Pancreas (tissue), 10 donors: ENCODE data around the gene PON1. TPM values are rescaled to one million over a fixed set of nuclear protein-coding genes. Genes with fewer than 3 reads are reported as not detected.

ENCODE experiments used
- ATAC-seq, 4 donors: fragments of 200-7000 bp; cut with Tn5 transposase; one replicate each; pipeline versions ENCODE4 v1.8.0 to v1.9.1; 2020; ENCODE audit warnings: mild to moderate bottlenecking in 4 of 4, moderate library complexity in 4 of 4
- DNase-seq, 6 donors: peaks; one replicate each; pipeline ENCODE4 v3.0.0-alpha.2; 2020
- FAIRE-seq: peaks from 2 replicates; lab custom pipeline; 2012; peaks lifted over from hg19 to GRCh38; lab: Jason Lieb, UNC
- H3K27ac ChIP-seq, 4 donors: fragments of 200-600 bp; sonication (generic); 1 replicate in 3 of 4; 2 replicates in 1 of 4; pipeline versions ENCODE4 v1.5.0 to v1.8.0; 2020
- H3K27me3 ChIP-seq, 4 donors: fragments of 200-600 bp; one replicate each; pipeline ENCODE4 v1.8.0; 2021
- H3K36me3 ChIP-seq, 3 donors: fragments of 200-600 bp; sonication (generic) in 1 of 3; one replicate each; pipeline versions ENCODE4 v1.5.0 to v1.8.0; 2020 to 2021
- H3K4me1 ChIP-seq, 3 donors: fragments of 200-600 bp; one replicate each; pipeline ENCODE4 v1.8.0; 2021
- H3K4me3 ChIP-seq, 4 donors: fragments of 200-600 bp; sonication (generic) in 2 of 4; one replicate each; pipeline versions ENCODE4 v1.5.0 to v1.8.0; 2020 to 2021
- H3K9me3 ChIP-seq, 4 donors: fragments of 200-600 bp; one replicate each; pipeline ENCODE4 v1.8.0; 2021
- WGBS, 2 donors: extraction: QIAGEN DNeasy Blood & Tissue Kit; methylation state at CpG; one replicate each; pipeline ENCODE4 v1.1.7; 2013; 5-methylcytosine and 5-hydroxymethylcytosine counted together
- intact Hi-C, 3 donors: fragments of 100-400 bp; cut with DNase I; formaldehyde crosslinking; loops; one replicate each; pipeline versions ENCODE4 v1.11.1 to v1.14.2; 2022
- polyA plus RNA-seq, 2 donors: library from polyadenylated mRNA; stranded (reverse); fragments of 200-250 nt; gene quantifications; one replicate each; pipeline ENCODE4 v1.2.3, GENCODE V29; 2013
- total RNA-seq, 6 donors: library from RNA; stranded (reverse); fragmentation: NEBNext Ultra II Directional in 4 of 6; extraction: Animal tissue kit (Norgen Biotek cat#: 25700) in 4 of 6; gene quantifications; one replicate each; pipeline versions ENCODE4 v1.2.1 to v1.2.4, GENCODE V29; 2021 to 2023
- TF ChIP-seq, protein P1 (sequence below), 4 donors: fragments of 200-600 bp; sonication (generic) in 3 of 4; IDR thresholded peaks; one replicate each; pipeline versions ENCODE4 v1.5.0 to v1.8.0; 2021; ENCODE audit warnings: antibody characterized with exemption in 4 of 4
- donor health status: healthy with polysubstance abuse.
- donor health status: DM: no; HTN: no; CAD: no; lungs with moderate emphysema.
- donor health status: DM: no; HTN: no; CAD: no.
- donor health status: control.
- donor health status: control.
- donor health status: Bipolar disorder and iron deficiency.
- donor health status: DM: yes; HTN: yes; CAD: no.
- donor health status: DM: no; HTN: no; CAD: no.
- donor health status: DM: no; HTN: no; CAD: no.
- donor health status: DM: yes; HTN: yes; CAD: no.

PON1 gene
- total and polyA plus RNA-seq, 8 donors, result 0.26 to 0.64 (median 0.51) TPM; not detected in 3

GRCh38 chr7:95319570-95319969, 4.8 kb downstream of the PON1 start:
- ATAC-seq (no peak), DNase-seq (no peak), FAIRE-seq (no peak)
- H3K27ac ChIP-seq, result no peak overlapping the region
- no peaks in the 10 kb centered on the region for H3K4me1 ChIP-seq
- intact Hi-C loops, result no loop called here
- H3K9me3 ChIP-seq, result no peaks in the 10 kb centered on the region
- no peak overlapping the region for H3K4me3 ChIP-seq
- no peaks in the 10 kb centered on the region for H3K36me3 ChIP-seq
- H3K27me3 ChIP-seq, result no peaks in the 10 kb centered on the region
- WGBS, 2 donors, result 95 to 96% methylated on average over 1 of the region's 1 CpG
- TF ChIP-seq, protein P1, sequence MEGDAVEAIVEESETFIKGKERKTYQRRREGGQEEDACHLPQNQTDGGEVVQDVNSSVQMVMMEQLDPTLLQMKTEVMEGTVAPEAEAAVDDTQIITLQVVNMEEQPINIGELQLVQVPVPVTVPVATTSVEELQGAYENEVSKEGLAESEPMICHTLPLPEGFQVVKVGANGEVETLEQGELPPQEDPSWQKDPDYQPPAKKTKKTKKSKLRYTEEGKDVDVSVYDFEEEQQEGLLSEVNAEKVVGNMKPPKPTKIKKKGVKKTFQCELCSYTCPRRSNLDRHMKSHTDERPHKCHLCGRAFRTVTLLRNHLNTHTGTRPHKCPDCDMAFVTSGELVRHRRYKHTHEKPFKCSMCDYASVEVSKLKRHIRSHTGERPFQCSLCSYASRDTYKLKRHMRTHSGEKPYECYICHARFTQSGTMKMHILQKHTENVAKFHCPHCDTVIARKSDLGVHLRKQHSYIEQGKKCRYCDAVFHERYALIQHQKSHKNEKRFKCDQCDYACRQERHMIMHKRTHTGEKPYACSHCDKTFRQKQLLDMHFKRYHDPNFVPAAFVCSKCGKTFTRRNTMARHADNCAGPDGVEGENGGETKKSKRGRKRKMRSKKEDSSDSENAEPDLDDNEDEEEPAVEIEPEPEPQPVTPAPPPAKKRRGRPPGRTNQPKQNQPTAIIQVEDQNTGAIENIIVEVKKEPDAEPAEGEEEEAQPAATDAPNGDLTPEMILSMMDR (IDR thresholded peaks at IDR 0.05), result no peak

- H3K4me1 ChIP-seq, result no peaks in the 10 kb centered on the region
- no peak overlapping the region for H3K27ac ChIP-seq
- 86% methylated on average over 8 of the region's 8 CpGs for WGBS, 2 donors
- DNase-seq, result no peak
- no peaks in the 10 kb centered on the region for H3K27me3 ChIP-seq
- no peaks in the 10 kb centered on the region for H3K36me3 ChIP-seq
- ATAC-seq, result peak in 2 of 4 donors; percentile 14 to 55
- FAIRE-seq, result no peak
- TF ChIP-seq, protein P1 (IDR thresholded peaks at IDR 0.05), result no peak
- no peak overlapping the region for H3K4me3 ChIP-seq
- no peaks in the 10 kb centered on the region for H3K9me3 ChIP-seq
- intact Hi-C loops, result no loop called here
Observed at GRCh38 chr7:95318501-95319100, 5.7 kb downstream of the PON1 start.

DNA sequence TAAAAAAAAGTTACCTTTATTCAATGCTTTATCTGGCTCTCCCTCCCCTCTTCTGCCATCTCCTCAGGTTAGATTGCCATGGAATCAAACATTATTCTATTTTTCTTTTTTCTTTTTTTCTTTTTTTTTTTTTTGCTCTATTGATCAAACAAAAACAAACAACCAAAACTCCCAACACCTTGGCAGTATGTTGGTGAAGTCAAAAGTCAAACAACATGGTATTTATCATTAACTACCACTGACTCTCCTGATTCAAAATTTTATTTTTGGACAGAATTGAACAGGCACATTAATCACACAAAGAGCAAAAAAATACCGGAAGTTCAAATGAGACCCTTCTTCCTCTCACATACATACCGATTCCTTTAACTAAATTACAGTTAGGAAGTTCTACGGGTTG, 6.4 kb downstream of the PON1 start:
- Histone ChIP-seq H3K27ac (no peak overlapping the region), H3K27me3 (no peaks in the 10 kb centered on the region), H3K36me3 (no peaks in the 10 kb centered on the region), H3K9me3 (no peaks in the 10 kb centered on the region), H3K4me3 (no peak overlapping the region), H3K4me1 (no peaks in the 10 kb centered on the region)
- TF ChIP-seq, protein P1 (IDR thresholded peaks at IDR 0.05), result no peak
- DNase-seq (no peak), FAIRE-seq (no peak), ATAC-seq (peak in 1 of 4 donors; percentile 46)
- intact Hi-C loops, result no loop called here
- WGBS, 2 donors, result 52 to 55% methylated on average over 3 of the region's 3 CpGs

DNA sequence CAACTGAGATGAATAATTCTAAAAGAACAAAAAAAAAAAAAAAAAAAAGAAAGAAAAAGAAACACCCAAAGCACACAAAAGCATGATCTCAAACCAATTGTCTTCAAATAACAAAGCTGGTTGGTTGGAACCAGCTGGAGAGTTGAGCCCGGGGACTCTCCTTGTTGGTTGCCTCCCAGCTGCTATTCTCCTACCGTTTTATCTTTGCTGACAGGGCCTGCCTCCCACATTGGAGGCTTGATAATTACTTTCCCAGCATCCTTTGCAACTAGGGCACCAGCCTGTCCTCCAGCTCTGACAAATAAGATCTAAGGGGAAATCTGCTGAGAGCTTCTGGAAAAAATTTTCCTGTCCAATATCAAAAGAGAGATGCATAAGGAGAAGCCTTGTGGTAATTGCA, 6.8 kb downstream of the PON1 start:
- Histone ChIP-seq H3K27me3 (no peaks in the 10 kb centered on the region), H3K4me3 (no peak overlapping the region), H3K4me1 (no peaks in the 10 kb centered on the region), H3K9me3 (no peaks in the 10 kb centered on the region), H3K27ac (no peak overlapping the region), H3K36me3 (no peaks in the 10 kb centered on the region)
- WGBS, 2 donors, result 22 to 31% methylated on average over 2 of the region's 2 CpGs
- FAIRE-seq (no peak), ATAC-seq (peak in 1 of 4 donors; percentile 56), DNase-seq (no peak)
- TF ChIP-seq, protein P1 (IDR thresholded peaks at IDR 0.05), result no peak
- intact Hi-C loops, result no loop called here

GRCh38 chr7:95316588-95316987, 7.7 kb downstream of the PON1 start:
- Histone ChIP-seq H3K9me3 (no peaks in the 10 kb centered on the region), H3K36me3 (no peaks in the 10 kb centered on the region), H3K4me3 (no peak overlapping the region), H3K4me1 (no peaks in the 10 kb centered on the region), H3K27me3 (no peaks in the 10 kb centered on the region), H3K27ac (no peak overlapping the region)
- TF ChIP-seq, protein P1 (IDR thresholded peaks at IDR 0.05), result no peak
- intact Hi-C loops, result no loop called here
- FAIRE-seq (no peak), DNase-seq (no peak), ATAC-seq (no peak)
- WGBS, 2 donors, result 76 to 77% methylated on average over 2 of the region's 2 CpGs
